ENCODE measurements around the gene ZNF83. TPM values are rescaled to one million over a fixed set of nuclear protein-coding genes. Genes with fewer than 3 reads are reported as not detected.
"Not testable (repeated sequence)": the region's sequence is repeated elsewhere in the genome, so short reads cannot be mapped to it uniquely, and the experiment has no call there.

The ZNF83 gene
- polyA plus RNA-seq, 1 of the 3 experiments (the other 2 are of a cell fraction) = 30.1 TPM

GRCh38 chr19:52602941-52603340, 35.2 kb downstream of the ZNF83 start (continued):
- no peak for TF ChIP-seq SMC3 (IDR thresholded peaks at IDR 0.05; ENCODE audit: low read depth, low read length)

DNA sequence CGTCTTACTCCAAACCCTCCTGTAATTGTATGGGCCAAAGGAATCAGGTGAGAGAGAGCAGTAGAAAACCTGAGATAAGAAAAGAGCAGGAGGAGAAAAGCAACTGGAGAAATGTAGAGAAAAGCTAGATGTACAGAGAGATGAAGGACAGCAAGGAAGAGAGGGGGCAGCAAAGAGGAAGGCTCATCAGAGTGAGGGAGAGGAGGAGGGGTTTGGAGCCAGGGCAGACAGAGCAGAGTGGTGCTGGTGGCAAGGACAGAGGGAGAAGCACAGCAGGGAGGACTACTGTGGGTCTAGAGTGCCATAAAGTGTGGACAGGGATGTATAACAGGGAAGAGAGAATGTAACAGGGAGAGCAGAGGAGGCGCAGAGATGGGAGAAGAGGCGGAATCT, 36.2 kb downstream of the ZNF83 start:
- DNase-seq; H3K27me3 ChIP-seq (ENCODE audit: insufficient read depth); H3K27ac ChIP-seq (ENCODE audit: low read depth in 2 of 2, low read length in 1 of 2); H3K9me2 ChIP-seq; H4K20me1 ChIP-seq (ENCODE audit: insufficient read depth); H3K9me3 ChIP-seq; H3K36me3 ChIP-seq (replicated peaks in 1 of 2; ENCODE audit: control insufficient read depth in 1 of 2, insufficient read depth in 2 of 2, low read length in 1 of 2); POLR2A ChIA-PET; H3K79me2 ChIP-seq (ENCODE audit: insufficient read depth); H3K4me1 ChIP-seq (ENCODE audit: control insufficient read depth in 1 of 2, insufficient read depth in 2 of 2, low read depth in 1 of 2, low read length in 1 of 2); H3F3A ChIP-seq (replicated peaks; ENCODE audit: insufficient read depth): not testable (repeated sequence)
- 61% methylated on average over 3 of the region's 3 CpGs for WGBS (ENCODE audit: low lambda C conversion rate)
- CTCF ChIA-PET = interaction anchor here (1.6 kb wide), 1 partner anchor 23 kb away, joined by 3 read pairs; no protein-coding TSS in a partner anchor
- H3K4me3 ChIP-seq (ENCODE audit: low read depth in 2 of 2, low read length in 1 of 2) = peak overlapping the region; percentile 59 to 81
- H2AFZ ChIP-seq (ENCODE audit: low read depth) = peak overlapping the region; percentile 94; the same call in 1 of the 2 replicates
- H3K4me2 ChIP-seq = peak overlapping the region; percentile 86
- H3K9ac ChIP-seq = peak overlapping the region; percentile 63; the same call in 1 of the 2 replicates

DNA sequence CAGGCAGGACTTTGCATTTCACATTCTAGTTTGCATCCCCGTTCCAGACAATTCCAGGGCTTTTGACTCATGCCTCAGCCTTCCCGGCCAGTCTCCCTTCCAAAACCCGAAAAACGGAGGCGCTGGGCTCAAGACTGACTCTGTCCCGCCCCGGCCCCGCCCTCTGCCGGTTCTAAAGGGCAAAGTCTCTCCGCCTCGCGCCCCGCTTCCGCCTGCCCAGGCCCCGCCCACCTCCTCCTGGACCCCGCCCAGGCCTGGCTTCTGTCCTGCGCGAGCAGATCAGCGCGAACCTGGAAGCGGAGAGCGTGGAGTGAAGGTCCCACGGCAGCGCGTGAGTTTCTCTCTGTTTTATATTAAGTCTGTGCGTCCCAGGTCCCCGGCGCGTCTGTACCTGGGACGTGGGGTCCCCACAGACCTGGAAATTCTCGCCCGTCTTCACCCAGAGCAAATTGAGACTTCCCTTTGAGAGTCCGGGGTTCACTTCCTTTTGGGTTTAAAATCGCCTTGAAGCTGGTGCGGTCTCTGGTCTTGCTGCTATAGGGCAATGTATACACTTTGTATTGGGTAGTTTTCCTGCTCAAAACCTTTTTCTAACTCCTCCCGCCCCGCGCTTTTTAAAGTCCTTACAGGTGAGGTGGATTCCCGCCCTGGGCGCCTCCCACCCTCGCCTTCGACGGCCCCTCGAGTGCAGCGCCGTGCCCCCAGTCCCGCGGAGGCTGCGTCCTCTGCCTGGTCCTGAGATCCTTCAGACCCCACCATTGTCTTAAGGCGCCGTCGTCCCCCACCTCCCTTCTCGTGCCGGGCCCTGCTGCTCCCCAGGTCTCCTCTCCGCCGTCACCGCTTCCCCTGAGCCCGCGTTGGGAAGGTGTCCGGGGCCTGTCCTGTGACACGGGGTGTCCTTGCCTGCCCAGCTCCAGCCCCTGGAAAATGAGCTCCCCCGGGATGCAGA, 36.9 kb downstream of the ZNF83 start:
- 3% methylated on average over 46 of the region's 62 CpGs for WGBS (ENCODE audit: low lambda C conversion rate)
- peak overlapping the region; percentile 63; the same call in 1 of the 2 replicates for H3K9ac ChIP-seq

More for the DNA sequence above, 36.9 kb downstream of the ZNF83 start:
- Histone ChIP-seq H3K79me2 (ENCODE audit: insufficient read depth) (peaks cover 9% of the 10 kb centered on the region; the same call in 1 of the 2 replicates), H3K4me3 (ENCODE audit: low read depth in 2 of 2, low read length in 1 of 2) (peak overlapping the region; percentile 59 to 81), H3K4me2 (peak overlapping the region; percentile 86), H3F3A (replicated peaks; ENCODE audit: insufficient read depth) (peaks cover 3% of the 10 kb centered on the region), H3K27ac (ENCODE audit: low read depth in 2 of 2, low read length in 1 of 2) (peak overlapping the region; percentile 38 to 54; a peak in 3 of 4 replicates), H4K20me1 (ENCODE audit: insufficient read depth) (no peaks in the 10 kb centered on the region), H3K36me3 (replicated peaks in 1 of 2; ENCODE audit: control insufficient read depth in 1 of 2, insufficient read depth in 2 of 2, low read length in 1 of 2) (peaks cover 6 to 15% of the 10 kb centered on the region in 2 experiments), H3K27me3 (ENCODE audit: insufficient read depth) (no peaks in the 10 kb centered on the region), H2AFZ (ENCODE audit: low read depth) (peak overlapping the region; percentile 94), H3K9me2 (no peaks in the 10 kb centered on the region), H3K4me1 (ENCODE audit: control insufficient read depth in 1 of 2, insufficient read depth in 2 of 2, low read depth in 1 of 2, low read length in 1 of 2) (peaks cover 0 to 7% of the 10 kb centered on the region in 2 experiments; a peak in 1 of 4 replicates), H3K9me3 (no peaks in the 10 kb centered on the region)
- ChIA-PET POLR2A (no interaction called here), CTCF (interaction anchor here (0.6 to 1.6 kb wide), 3 partner anchors 11 to 365 kb away, joined by 3 to 4 read pairs (median 3); no protein-coding TSS in a partner anchor)
- no peak for TF ChIP-seq FOSL2 (IDR thresholded peaks at IDR 0.05; ENCODE audit: borderline replicate concordance, low read depth)
- TF ChIP-seq, protein P1, sequence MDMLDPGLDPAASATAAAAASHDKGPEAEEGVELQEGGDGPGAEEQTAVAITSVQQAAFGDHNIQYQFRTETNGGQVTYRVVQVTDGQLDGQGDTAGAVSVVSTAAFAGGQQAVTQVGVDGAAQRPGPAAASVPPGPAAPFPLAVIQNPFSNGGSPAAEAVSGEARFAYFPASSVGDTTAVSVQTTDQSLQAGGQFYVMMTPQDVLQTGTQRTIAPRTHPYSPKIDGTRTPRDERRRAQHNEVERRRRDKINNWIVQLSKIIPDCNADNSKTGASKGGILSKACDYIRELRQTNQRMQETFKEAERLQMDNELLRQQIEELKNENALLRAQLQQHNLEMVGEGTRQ (IDR thresholded peaks at IDR 0.05; ENCODE audit: borderline replicate concordance, low read depth, low read length) = no peak
- TF ChIP-seq, protein P2, sequence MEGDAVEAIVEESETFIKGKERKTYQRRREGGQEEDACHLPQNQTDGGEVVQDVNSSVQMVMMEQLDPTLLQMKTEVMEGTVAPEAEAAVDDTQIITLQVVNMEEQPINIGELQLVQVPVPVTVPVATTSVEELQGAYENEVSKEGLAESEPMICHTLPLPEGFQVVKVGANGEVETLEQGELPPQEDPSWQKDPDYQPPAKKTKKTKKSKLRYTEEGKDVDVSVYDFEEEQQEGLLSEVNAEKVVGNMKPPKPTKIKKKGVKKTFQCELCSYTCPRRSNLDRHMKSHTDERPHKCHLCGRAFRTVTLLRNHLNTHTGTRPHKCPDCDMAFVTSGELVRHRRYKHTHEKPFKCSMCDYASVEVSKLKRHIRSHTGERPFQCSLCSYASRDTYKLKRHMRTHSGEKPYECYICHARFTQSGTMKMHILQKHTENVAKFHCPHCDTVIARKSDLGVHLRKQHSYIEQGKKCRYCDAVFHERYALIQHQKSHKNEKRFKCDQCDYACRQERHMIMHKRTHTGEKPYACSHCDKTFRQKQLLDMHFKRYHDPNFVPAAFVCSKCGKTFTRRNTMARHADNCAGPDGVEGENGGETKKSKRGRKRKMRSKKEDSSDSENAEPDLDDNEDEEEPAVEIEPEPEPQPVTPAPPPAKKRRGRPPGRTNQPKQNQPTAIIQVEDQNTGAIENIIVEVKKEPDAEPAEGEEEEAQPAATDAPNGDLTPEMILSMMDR (IDR thresholded peaks at IDR 0.05) = peak; percentile 21; the same call in 1 of the 2 replicates
- no peak for TF ChIP-seq GATA2 (CRISPR knock-in tag; IDR thresholded peaks at IDR 0.05)
- TF ChIP-seq FOXJ3 (CRISPR knock-in tag; IDR thresholded peaks at IDR 0.05) = no peak
- TF ChIP-seq ELF1 (IDR thresholded peaks at IDR 0.05) = peak; percentile 68
- TF ChIP-seq, protein P3, sequence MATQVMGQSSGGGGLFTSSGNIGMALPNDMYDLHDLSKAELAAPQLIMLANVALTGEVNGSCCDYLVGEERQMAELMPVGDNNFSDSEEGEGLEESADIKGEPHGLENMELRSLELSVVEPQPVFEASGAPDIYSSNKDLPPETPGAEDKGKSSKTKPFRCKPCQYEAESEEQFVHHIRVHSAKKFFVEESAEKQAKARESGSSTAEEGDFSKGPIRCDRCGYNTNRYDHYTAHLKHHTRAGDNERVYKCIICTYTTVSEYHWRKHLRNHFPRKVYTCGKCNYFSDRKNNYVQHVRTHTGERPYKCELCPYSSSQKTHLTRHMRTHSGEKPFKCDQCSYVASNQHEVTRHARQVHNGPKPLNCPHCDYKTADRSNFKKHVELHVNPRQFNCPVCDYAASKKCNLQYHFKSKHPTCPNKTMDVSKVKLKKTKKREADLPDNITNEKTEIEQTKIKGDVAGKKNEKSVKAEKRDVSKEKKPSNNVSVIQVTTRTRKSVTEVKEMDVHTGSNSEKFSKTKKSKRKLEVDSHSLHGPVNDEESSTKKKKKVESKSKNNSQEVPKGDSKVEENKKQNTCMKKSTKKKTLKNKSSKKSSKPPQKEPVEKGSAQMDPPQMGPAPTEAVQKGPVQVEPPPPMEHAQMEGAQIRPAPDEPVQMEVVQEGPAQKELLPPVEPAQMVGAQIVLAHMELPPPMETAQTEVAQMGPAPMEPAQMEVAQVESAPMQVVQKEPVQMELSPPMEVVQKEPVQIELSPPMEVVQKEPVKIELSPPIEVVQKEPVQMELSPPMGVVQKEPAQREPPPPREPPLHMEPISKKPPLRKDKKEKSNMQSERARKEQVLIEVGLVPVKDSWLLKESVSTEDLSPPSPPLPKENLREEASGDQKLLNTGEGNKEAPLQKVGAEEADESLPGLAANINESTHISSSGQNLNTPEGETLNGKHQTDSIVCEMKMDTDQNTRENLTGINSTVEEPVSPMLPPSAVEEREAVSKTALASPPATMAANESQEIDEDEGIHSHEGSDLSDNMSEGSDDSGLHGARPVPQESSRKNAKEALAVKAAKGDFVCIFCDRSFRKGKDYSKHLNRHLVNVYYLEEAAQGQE (IDR thresholded peaks at IDR 0.05; ENCODE audit: low read depth, low read length) = no peak
- TF ChIP-seq MXI1 (IDR thresholded peaks at IDR 0.05; ENCODE audit: low read depth, low read length) = peak; percentile 81
- no peak for TF ChIP-seq CHD2 (IDR thresholded peaks at IDR 0.05; ENCODE audit: low read length, partially characterized antibody)
- TF ChIP-seq NRF1 (IDR thresholded peaks at IDR 0.05; ENCODE audit: low read depth, low read length) = peak; percentile 61
- TF ChIP-seq MAX (IDR thresholded peaks at IDR 0.05; ENCODE audit: low read depth) = 0 out of 2 replicates have a peak, but pooled peaks have one; percentile 1
- peak; percentile 79; the same call in 1 of the 2 replicates for TF ChIP-seq POLR2AphosphoS5 (IDR thresholded peaks at IDR 0.05; ENCODE audit: low read depth, low read length)
- DNase-seq = peak; percentile 95

All from SK-N-SH (cell line).